Measurements from ENCODE around the gene GPR61.

GRCh38 chr1:109579491-109579890 lies 39.8 kb downstream of the GPR61 start:
- no peak for TF ChIP-seq EP300 (IDR thresholded peaks at IDR 0.05)
- no peak for TF ChIP-seq CTCF (IDR thresholded peaks at IDR 0.05)
